ENCODE measurements around the gene CEACAM16. TPM values are rescaled to one million over a fixed set of nuclear protein-coding genes. Genes with fewer than 3 reads are reported as not detected.

Gene CEACAM16
- total RNA-seq, 4 donors from 2014 or later: not detected

DNA sequence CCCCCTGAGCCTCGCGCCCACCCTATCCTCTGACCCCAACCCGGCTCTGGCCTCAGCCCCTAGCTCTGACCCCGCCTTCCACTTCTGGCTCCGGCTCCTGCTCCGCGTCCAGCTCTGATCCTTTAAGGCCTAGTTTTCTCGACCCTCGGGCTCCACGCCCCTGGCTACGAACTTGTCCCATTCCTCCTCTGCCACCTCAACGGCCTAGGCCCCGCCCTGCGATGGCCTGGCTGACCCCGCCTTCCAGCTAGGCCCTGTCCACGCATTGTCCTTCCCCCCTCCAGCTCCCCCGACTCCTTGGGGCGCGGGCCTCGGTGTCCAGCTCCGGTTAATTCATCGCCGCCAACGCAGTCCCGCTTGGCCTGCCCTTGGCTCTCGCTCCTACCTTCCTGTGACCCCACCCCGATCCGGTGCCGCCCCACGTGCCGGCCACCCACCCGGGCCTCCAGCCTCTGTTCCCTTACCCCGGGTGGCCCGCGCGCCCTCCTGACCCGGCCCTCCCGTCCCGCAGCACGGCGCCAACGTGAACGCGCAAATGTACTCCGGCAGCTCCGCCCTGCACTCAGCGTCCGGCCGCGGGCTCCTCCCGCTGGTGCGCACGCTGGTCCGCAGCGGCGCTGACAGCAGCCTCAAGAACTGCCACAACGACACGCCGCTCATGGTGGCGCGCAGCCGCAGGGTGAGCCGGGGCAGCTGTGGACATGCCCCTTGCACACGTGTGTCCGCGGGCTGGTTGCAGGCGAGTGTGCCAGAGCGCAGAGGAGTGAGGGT lies 59.0 kb downstream of the CEACAM16 start:
- TF ChIP-seq, protein P1, sequence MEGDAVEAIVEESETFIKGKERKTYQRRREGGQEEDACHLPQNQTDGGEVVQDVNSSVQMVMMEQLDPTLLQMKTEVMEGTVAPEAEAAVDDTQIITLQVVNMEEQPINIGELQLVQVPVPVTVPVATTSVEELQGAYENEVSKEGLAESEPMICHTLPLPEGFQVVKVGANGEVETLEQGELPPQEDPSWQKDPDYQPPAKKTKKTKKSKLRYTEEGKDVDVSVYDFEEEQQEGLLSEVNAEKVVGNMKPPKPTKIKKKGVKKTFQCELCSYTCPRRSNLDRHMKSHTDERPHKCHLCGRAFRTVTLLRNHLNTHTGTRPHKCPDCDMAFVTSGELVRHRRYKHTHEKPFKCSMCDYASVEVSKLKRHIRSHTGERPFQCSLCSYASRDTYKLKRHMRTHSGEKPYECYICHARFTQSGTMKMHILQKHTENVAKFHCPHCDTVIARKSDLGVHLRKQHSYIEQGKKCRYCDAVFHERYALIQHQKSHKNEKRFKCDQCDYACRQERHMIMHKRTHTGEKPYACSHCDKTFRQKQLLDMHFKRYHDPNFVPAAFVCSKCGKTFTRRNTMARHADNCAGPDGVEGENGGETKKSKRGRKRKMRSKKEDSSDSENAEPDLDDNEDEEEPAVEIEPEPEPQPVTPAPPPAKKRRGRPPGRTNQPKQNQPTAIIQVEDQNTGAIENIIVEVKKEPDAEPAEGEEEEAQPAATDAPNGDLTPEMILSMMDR (IDR thresholded peaks at IDR 0.05; ENCODE audit: low read depth): no peak

DNA sequence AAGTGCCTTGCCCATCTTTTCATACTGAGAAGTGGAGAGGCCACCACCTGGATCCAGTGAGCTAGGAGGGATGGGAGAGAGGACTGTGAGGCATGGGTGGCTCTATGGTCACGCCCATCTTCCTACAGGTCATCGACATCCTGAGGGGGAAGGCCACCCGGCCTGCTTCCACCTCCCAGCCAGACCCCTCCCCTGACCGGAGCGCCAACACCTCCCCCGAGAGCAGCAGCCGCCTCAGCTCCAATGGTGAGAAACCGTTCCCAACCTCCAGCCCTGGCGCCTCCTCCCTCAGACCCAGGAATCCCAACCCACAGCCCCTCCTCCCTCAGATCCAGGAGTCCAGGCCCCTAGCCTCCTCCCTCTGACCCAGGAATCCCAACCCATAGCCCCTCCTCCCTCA lies 59.6 kb downstream of the CEACAM16 start:
- TF ChIP-seq, protein P1 (IDR thresholded peaks at IDR 0.05; ENCODE audit: low read depth): no peak

DNA sequence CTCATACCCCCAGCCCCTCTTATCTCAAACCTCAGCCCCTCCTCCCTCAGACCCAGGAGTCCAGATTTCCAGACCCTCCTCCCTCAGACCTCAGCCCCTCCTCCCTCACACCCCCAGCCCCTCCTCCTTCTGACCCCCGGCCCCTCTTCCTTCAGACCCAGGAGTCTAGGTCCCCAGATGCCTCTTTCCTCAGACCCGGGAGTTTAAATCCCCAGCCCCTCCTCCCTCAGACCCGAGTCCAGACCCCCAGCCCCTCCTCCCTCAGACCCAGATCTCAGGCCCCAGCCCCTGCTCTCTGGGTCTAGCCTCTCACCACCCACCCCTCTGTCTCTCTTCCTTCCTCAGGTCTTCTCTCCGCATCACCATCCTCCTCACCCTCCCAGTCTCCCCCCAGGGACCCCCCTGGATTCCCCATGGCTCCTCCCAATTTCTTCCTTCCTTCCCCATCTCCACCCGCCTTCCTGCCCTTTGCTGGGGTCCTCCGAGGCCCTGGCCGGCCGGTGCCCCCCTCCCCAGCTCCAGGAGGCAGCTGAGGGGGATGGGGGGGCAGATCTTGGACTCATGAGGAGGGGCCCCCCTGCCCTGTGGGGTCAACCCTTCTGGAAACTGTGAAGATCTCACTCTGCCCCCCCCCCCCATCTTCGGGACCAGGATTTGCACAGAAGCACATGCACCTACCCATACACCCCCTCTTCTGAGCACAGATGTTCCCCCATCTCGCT lies 60.3 kb downstream of the CEACAM16 start:
- TF ChIP-seq, protein P1 (IDR thresholded peaks at IDR 0.05; ENCODE audit: low read depth): no peak

Small RNA genes lying within 50 kb of the gene (small RNA-seq; reads per million reads assigned to genes)
- gene RF00285: not detected

Other genes with a start within 250 kb of the CEACAM16 start
- gene ZNF180, start 198.6 kb upstream of the CEACAM16 start, total RNA-seq: 10 to 100 TPM in 1 of 4 donors, 1 to 10 TPM in 3; 7.8 to 13.5 (median 8.5) TPM
- gene CEACAM20, start 169.5 kb upstream of the CEACAM16 start, total RNA-seq: not detected
- not detected for gene IGSF23, start 85.6 kb upstream of the CEACAM16 start, total RNA-seq
- 10 to 100 TPM in 2 of 4 donors, 1 to 10 TPM in 2; 9.5 to 15.0 (median 10.4) TPM for gene PVR, start 55.2 kb upstream of the CEACAM16 start, total RNA-seq
- gene CEACAM19, start 27.7 kb upstream of the CEACAM16 start, total RNA-seq: 1 to 10 TPM in 3 of 4 donors, under 1 TPM in 1; 0.49 to 1.5 (median 1.2) TPM
- gene BCL3, start 49.6 kb downstream of the CEACAM16 start, total RNA-seq: 10 to 100 TPM in 3 of 4 donors, 1 to 10 TPM in 1; 6.3 to 13.4 (median 12.9) TPM
- not detected for gene CBLC, start 78.7 kb downstream of the CEACAM16 start, total RNA-seq
- 10 to 100 TPM in 3 of 4 donors, 1 to 10 TPM in 1; 8.3 to 68.2 (median 19.2) TPM for gene BCAM, start 110.0 kb downstream of the CEACAM16 start, total RNA-seq
- gene NECTIN2, start 147.1 kb downstream of the CEACAM16 start, total RNA-seq: 10 to 100 TPM; 20.4 to 49.9 (median 24.1) TPM
- 10 to 100 TPM; 18.3 to 69.5 (median 34.6) TPM for gene TOMM40, start 192.1 kb downstream of the CEACAM16 start, total RNA-seq
- gene APOE, start 206.6 kb downstream of the CEACAM16 start, total RNA-seq: 1,000 to 10,000 TPM in 3 of 4 donors, 100 to 1,000 TPM in 1; 212 to 2,618 (median 1,765) TPM
- gene APOC1, start 215.5 kb downstream of the CEACAM16 start, total RNA-seq: 100 to 1,000 TPM in 2 of 4 donors, 10 to 100 TPM in 2; 30.7 to 394 (median 88.3) TPM
- gene APOC4, start 243.1 kb downstream of the CEACAM16 start, total RNA-seq: not detected
- gene APOC2, start 246.9 kb downstream of the CEACAM16 start, total RNA-seq: 1 to 10 TPM in 1 of 4 donors, not detected in 3; 4.8 TPM

Measured in subcutaneous adipose tissue (tissue), 4 donors.